Tibial nerve (tissue), 3 donors: ENCODE measurements around the gene BACE1.

ENCODE experiments used
- CTCF ChIP-seq, 5 experiments: fragments of 200-600 bp in 3 of 5; fragments of 450-650 bp in 2 of 5; sonication (generic) in 3 of 5; IDR thresholded peaks; one replicate each; pipeline ENCODE4 v1.5.1; 2016 to 2019; ENCODE audit warnings: antibody characterized with exemption in 5 of 5, mild to moderate bottlenecking in 3 of 5, moderate library complexity in 2 of 5
- POLR2A ChIP-seq, 2 donors: fragments of 450-650 bp; IDR thresholded peaks; one replicate each; pipeline ENCODE4 v1.6.1; 2017; ENCODE audit warnings: antibody characterized with exemption in 2 of 2, mild to moderate bottlenecking in 2 of 2, moderate library complexity in 2 of 2

GRCh38 chr11:117333917-117334316, 17.9 kb upstream of the BACE1 start:
- TF ChIP-seq CTCF (IDR thresholded peaks at IDR 0.05) (no peak), POLR2A (IDR thresholded peaks at IDR 0.05) (no peak)
